Uterus (tissue), 2 donors: ENCODE results near the gene MYLK3.

Source experiments
- CTCF ChIP-seq, 4 experiments: fragments of 200-600 bp in 2 of 4; fragments of 450-650 bp in 2 of 4; sonication (generic) in 2 of 4; IDR thresholded peaks; one replicate each; pipeline ENCODE4 v1.5.1; 2016 to 2019; ENCODE audit warnings: antibody characterized with exemption in 4 of 4, mild to moderate bottlenecking in 2 of 4, moderate library complexity in 1 of 4
- POLR2A ChIP-seq, 2 donors: fragments of 450-650 bp; IDR thresholded peaks; one replicate each; pipeline ENCODE4 v1.6.1; 2016; ENCODE audit warnings: antibody characterized with exemption in 2 of 2, mild to moderate bottlenecking in 1 of 2, moderate library complexity in 1 of 2

GRCh38 chr16:46787909-46788308, 39.8 kb upstream of the MYLK3 start:
- no peak for TF ChIP-seq CTCF (IDR thresholded peaks at IDR 0.05)
- TF ChIP-seq POLR2A (IDR thresholded peaks at IDR 0.05) = no peak
